Choroid plexus epithelial cell (primary cell): ENCODE results near the gene MUC4.

ENCODE experiments used
- DNase-seq: peaks from one replicate; pipeline ENCODE4 v3.0.0-alpha.2; 2010; ENCODE audit warnings: low read depth
- H3K4me3 ChIP-seq: 2 replicates; pipeline ENCODE4 v1.5.1; 2011; ENCODE audit warnings: low read depth, mild to moderate bottlenecking, control low read depth, low read length, moderate library complexity
- CTCF ChIP-seq: conservative IDR thresholded peaks from 2 replicates; pipeline ENCODE4 v1.5.1; 2011; ENCODE audit warnings: low read depth, mild to moderate bottlenecking, control low read depth, inconsistent platforms, low read length, moderate library complexity

Gene MUC4

DNA sequence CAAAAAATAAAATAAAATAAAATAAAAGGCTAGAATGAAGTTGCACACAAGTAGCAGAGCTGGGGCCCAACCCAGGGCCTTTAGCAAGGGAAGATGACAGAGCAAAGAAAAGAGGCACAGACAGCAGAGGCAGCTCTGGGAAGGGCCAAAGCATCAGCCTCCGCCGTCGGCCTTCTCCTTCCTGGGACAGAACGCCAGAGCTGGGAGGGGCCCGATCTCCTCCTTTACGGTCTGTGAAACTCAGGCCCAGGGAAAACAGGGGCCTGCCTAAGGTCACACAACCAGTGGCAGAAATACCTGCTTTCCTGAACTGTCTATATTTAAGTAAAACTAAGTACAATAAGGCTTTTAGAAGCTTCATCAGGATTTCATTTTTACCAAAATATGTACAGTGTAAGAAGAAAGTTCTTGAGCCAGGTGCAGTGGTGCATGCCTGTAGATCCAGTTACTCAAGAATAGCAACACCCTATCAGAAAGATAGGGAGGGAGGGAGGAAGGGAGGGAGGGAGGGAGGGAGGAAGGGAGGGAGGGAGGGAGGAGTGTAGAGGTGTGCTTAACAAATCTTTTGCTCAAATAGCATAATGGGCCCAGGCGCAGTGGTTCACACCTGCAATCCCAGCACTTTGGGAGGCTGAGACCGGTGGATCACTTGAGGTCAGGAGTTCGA lies 43.0 kb upstream of the MUC4 start:
- no peak for TF ChIP-seq CTCF
- DNase-seq = no peak
- no peak overlapping the region for H3K4me3 ChIP-seq

GRCh38 chr3:195853996-195854395 lies 42.3 kb upstream of the MUC4 start:
- no peak overlapping the region for H3K4me3 ChIP-seq
- DNase-seq = no peak
- TF ChIP-seq CTCF = no peak

DNA sequence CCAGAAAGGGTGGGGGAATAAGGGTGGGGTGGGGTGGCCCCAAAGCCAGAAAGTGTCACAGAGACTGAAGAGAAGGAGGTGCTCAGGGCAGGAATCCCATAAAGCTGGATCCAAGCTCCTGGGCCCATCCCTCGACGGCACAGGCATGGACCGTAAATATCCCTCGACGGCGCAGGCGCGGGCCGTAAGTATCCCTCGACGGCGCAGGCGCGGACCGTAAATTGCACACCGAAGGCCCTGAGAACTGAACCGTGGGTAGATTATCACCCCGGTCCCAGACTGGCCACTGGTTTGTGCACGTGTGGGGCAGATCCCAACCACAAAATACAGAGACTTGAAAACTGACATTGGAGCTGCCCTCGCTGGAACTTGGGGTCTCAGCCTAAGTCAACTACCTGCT lies 41.3 kb upstream of the MUC4 start:
- H3K4me3 ChIP-seq = no peak overlapping the region
- DNase-seq = no peak
- no peak for TF ChIP-seq CTCF

- TF ChIP-seq CTCF = peak; percentile 100
- peak; percentile 97 for DNase-seq
These were observed 39.3 kb upstream of the MUC4 start for GRCh38 chr3:195850857-195851543.

GRCh38 chr3:195849322-195850074 lies 37.8 kb upstream of the MUC4 start:
- no peak overlapping the region for H3K4me3 ChIP-seq
- TF ChIP-seq CTCF = no peak
- no peak for DNase-seq

More at GRCh38 chr3:195850857-195851543, 39.3 kb upstream of the MUC4 start:
- no peak overlapping the region for H3K4me3 ChIP-seq

DNA sequence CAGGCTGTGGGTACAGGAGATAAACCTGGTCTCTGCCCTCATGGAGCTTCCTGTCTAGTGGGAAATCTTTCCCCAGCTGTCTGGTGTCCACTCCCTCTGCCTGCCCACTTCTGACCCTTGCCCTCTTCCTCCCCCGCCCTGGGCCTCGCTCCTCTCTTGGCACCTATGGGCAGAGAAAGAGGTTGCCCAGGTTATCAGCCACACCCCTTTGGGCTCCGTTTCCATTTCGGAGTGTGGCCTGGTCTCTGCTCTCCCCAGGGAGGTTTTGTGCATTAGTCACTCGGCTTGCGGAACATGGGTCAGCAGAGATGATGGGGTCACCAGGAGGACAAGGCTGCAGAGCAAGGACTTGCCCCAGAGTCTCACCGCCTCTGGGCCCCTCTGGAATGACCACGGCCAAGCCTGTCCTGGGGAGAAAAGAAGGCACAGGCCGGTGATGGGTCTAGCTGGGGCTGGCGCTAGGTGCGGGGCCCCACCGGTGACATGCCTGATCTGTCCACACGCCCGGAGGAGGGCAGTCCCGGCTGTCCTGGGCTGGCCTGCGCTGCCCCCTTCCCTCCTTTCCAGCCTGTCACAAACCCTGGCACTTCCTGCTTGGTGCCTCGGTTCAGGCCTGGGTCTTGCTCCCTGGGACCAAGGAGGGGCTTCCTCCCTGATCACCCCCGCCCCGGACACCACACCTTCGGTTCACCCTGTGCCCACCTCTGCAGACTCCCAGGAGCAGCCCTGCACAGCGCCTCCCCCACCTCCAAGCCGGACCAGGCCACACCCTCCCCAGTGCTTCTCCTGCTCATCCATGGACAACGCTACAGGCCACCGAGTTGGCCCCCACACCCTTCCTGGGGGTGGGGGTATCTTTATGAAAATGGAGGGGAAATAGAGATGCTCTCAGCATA lies 35.6 kb upstream of the MUC4 start:
- no peak overlapping the region for H3K4me3 ChIP-seq
- peak; percentile 57 for DNase-seq
- TF ChIP-seq CTCF = no peak
